SK-N-DZ (cell line): Measurements from ENCODE around the gene KCNK6.
A peak's percentile ranks its signal among the peaks of the same experiment; 100 is the strongest.

Experiments used
- DNase-seq: peaks from one replicate; pipeline ENCODE4 v3.0.0-alpha.2; 2015; ENCODE audit warnings: low spot score

KCNK6 gene

DNA sequence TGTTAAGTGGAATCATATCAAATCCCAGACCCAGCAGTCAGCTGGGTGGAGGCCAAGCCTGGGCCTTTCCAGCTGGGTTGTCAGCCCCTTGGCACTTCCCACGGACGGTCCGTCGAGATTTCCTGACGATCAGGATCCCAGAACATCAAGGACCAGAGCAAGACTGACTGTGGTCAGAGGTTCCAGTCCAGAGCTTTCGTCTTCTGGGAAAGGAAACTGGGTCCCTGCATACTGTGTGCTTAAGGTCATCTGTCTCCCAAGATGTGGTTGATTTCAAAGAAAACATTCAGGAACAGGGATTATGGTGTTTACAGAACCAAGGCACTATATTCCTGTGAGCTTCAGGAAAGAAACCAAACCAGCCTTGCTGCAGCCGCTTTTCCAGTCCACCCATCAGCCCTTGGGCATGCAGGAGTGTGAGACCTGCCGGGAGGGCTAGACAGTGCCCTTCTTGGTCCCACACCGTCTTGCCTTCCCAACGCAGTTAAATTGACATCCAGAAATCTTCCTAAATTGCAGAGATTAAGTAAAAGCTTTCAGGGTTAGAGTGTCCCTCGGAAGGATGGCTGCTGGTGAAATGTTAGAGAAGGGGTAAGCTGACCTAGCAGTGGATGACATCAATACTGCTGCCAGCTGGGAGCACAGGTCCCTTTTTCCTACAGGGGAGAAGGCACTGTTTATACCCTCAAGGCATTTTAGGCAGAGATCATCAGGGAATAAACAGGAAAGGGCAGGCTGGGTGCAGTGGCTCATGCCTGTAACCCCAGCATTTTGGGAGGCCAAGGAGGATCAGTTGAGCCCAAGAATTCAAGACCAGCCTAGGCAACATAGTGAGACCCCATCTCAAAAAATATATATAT, 20.6 kb upstream of the KCNK6 start:
- DNase-seq, result no peak

DNA sequence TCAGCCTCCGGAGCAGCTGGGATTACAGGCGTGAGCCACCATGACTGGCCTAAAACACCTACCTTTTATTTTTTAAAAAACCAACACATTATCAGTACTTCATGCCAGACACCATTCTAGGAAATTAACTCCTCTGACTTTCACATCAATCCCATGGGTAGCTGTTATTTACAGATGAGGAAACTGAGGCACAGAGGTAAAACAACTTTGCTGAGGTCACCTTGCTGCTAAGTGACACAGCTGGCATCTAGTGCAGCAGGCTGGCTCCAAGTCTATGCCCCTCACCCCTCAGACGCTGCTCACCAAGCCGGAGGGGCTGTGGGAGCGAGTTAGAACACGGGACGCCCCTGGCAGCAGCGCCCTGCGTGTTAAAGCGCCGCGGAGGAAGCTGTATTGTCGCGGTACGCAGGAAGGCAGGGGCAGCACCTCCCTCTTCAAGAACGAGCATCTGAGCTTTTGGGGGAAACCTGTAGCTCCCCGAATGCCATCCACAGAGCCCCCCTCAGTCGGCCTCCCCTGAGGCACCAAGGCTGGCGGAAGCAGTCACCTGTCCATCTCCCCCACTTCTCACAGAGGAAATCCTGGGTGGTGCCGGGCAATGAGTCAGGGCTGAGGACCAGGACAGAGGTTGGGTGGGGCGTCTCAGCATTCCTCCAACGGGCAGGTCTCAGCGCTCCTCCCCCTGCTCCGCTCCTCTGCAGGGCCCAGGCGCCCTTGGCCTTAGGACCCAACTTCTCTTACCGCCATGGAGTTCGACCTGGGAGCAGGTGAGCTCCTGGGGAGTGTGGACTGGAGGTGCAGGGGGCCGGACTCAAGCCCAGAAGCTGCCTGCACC, 15.9 kb upstream of the KCNK6 start, which contains the start of gene C19orf33:
TSS of gene C19orf33 (plus strand) at position 735 of the 835 bp plus-strand sequence. CDS start at position 746, 11 bp downstream.
- no peak for DNase-seq

- DNase-seq, result no peak
These were observed 15.2 kb upstream of the KCNK6 start for GRCh38 chr19:38304352-38304865.

- DNase-seq, result no peak
These were observed 14.7 kb upstream of the KCNK6 start for GRCh38 chr19:38304866-38305429.

- DNase-seq, result no peak
These were observed 13.4 kb upstream of the KCNK6 start for GRCh38 chr19:38306236-38306635.

DNA sequence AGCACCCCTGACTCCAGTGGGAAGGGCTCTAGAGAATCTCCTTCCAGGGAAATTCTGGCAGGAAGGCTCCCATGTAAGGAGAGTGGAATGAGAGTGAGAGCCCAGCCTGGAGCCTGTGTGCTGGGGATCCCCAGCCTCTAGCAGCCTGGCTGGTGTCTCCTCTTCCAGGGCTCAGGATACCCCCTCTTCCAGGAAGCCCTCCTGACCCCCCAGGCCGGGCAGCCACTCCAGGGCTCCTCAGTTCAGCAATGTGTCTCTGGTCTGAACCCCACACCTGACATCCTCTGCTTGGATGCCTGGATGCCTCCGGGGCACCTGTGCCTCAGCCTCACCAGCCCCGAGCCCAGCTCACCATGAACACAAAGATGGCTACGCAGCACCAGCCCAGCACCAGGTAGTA, 12.6 kb upstream of the KCNK6 start:
- DNase-seq, result no peak

- no peak for DNase-seq
These were observed 12.0 kb upstream of the KCNK6 start for GRCh38 chr19:38307597-38307996.

DNA sequence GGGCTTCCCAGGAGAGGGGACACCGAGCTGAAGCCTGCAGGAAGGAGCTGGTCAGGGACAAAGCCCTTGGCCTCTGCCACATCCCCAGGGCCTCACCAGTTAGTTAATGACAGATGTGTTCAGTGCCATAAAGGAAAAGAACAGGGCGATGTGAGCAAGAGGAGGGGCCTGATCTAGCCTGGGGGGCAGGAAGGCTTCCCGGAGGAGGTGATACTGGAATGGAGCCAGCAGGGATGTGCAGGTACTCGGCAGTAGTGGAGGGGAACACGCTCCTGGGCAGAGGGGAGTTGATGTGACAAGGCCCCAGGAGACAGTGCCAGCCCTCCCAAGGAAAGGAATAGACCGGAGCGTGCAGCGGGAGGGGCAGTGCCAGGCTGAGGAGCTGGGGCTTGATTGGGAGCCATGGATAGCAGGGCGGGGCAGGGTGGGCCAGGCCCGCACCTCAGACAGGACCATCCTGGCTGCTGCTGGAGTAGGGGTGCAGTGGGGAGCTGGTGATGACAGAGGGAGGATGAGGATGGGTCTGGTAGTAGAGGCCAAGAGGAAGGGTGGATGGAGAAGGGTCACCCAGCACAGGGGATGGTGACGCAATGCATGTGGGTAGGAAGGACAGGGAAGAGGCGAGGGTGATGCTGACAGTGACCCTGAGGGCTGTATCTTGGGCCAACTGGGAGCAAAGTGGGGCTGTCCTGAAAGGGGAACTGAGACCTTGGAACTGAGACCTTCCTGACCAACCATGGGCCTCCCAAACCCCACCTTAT, 11.5 kb upstream of the KCNK6 start:
- no peak for DNase-seq

DNA sequence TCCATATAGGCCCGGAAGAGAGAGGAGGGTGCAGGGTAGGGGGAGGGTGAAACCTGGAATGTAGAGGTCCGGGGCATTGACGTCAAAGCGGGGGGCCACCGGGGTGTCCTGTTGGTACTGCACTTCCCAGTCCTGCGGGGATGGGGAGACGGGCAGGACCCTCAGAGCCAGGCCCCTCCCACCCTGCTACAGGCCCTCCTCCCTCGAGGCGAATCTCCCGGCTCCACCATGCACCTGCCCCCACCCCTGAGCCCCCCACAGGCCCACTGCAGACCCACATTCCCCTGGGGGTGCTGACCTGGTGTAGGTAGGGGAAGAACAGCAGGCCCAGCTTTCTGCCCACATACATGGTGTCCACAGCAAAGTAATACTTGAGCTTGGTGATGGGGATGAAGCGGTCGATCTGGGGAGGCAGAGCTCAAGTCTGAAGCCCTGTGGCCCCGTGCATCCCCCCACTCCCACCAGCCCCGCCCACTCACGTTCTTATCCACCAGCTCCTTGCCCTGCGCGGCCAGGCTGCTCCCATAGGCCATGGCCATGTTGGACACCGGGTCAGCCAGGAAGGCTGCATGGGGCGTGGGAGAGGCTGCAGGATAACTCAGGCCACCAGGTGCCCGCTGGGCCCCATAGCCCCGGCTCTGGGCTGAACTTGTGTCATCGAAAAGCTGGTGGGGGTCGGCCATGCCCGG, 10.6 kb upstream of the KCNK6 start:
- no peak for DNase-seq

- DNase-seq, result no peak
These were observed 9.9 kb upstream of the KCNK6 start for GRCh38 chr19:38309615-38310278.

DNA sequence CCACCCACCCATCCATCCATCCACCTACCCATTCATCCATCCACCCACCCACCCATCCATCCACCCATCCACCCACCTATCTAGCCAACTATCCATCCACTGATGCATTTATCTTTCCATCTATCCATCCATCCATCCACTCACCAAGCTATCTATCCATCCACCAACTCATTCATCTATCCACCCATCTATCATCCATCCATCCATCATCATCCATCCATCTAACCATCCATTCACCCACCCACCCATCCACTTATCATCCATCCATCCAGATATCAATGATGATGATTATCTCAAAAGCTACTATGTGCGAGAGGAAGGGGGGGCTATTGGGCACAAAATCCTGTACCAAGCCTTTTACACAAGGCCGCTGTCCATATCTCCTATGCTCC, 9.4 kb upstream of the KCNK6 start:
- DNase-seq, result no peak

GRCh38 chr19:38310986-38311385, 8.7 kb upstream of the KCNK6 start:
- DNase-seq, result no peak

DNA sequence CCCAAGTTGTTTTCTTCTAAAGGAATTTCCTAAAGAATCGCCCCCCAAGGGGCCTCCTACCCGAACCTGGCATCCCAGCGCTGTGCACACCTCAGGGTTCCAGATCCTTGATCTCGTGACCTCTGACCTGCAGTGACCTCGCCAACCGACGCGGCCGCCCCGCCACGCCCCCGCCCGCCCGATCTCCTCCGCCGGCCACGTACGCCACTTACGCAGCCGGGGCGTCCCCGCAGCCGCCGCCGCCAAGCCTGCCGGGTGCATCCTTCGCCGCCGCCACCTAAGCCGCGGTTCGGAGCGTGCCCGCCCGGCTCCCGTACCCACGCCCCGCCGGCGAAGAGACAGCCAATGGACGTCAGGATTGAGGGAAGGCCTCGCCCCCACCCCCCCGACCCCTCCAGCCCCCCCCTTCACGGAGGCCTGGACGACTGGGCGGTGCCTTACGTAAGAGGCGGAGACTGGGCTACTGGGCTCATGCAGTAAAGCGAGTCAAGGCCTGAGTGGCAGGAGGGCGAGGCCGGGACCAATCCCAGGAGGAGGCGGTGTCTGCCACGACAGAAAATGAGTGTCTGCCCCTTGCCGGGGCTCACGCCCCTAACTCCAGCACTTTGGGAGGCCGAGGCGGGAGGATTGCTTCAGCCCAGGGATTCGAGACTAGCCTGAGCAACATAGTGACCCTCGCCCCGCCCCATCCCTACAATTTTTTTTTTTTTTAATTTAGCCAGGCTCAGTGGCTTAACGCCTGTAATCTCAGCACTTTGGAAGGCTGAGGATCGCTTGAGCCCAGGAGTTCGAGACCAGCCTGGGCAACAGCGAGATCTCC, 3.8 kb upstream of the KCNK6 start, which contains the start of gene YIF1B:
TSS of gene YIF1B (minus strand) at position 291 of the 820 bp plus-strand sequence. CDS start at position 261, 30 bp downstream.
- peak; percentile 96 for DNase-seq

DNA sequence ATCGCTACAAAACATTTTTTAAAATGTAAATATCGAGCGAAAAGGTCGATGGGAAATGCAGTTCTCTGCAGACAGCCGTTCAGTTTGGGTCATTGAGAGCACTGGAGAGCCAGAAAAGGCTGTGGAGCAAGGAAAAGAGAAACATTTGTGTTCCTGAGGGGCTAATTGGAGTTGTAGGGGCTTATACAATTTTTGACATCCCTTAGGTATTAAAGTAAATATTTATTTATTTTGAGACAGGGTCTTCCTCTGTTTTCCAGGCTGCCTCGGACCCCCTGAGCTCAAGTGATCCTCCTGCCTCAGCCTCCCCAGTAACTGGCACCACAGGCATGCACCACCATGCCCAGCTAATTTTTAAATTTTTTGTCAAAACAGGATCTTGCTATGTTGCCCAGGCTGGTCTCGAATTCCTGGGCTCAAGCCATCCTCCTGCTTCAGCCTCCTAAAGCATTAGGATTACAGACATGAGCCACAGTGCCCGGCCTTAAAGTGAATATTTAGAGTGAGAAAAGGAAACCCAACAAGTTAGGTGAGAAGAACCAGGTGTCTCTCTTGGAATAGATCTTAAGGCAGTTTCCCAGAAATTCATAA, 3.1 kb upstream of the KCNK6 start:
- DNase-seq, result no peak

DNA sequence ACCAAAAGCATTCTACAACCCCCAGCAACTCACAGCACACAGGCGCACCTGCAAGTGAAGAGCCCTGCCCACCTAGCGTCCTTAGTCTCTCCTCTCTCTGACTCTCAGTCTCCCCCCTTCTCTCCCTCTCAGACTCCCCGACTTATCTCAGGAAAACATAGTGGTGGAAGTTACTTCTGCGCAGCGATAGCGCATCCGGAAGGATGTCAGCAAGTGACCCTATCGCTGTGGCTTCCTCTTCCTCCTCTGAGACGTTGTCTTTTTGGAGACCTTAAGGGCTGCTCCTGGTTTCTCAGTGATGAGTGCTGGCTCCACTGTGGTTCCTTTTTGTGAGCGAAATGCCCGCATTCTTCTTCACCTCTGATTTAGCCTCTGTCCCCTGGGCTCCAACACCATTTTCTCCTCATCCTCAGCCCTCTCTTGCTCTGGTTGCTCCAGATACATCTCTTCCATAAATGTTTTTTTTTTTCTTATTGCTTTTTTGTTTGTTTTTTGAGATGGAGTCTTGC, 2.5 kb upstream of the KCNK6 start:
- DNase-seq, result no peak

DNA sequence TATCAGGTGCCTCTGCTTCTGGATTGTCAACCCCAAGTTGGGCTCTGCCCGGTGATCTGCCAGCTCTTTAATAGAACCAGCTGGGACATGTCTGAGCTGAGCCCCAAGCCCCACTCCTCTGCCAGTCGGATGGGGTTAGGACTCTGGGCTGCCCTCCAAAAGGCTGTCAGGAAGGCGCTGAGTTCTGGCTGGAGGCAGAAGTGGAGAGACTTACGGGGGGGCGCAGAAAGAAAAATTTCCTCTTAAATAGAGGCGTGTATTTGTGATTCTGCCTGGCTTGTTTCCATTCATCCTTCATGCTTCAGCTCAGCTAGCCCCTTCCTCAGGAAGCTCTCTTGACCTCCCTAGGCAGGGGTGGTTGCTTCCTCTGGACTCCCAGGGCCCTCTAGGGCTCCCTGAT, 985 bp upstream of the KCNK6 start:
- DNase-seq, result no peak

GRCh38 chr19:38320969-38321339, 1.3 kb downstream of the KCNK6 start:
- no peak for DNase-seq

DNA sequence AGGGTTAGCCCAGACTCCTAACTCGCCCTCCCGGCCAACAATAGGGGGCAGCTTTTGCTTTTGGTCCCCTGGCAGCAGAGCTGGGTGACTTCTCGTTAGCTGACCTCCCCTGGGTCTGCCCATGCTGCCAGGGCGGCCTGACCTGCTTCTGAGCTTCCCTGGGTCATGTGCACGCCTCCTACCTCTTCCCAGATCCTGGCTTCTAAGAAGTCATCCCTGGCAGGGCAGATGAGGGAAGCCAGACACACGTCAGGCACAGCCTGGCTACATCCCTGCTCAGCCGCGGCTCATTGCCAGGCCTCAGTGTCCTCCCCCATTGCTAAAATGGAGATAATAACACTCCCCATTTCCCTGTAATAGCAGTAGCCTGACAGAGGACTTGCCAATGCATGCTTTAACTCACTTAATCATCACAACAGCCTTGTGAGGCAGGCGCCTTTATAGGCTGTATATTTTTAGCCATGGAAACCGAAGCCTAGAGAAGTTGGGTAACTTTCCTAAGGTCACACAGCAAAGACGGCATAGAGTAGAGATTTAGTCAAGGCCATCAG, 2.1 kb downstream of the KCNK6 start:
- DNase-seq, result peak; percentile 54
